Left ventricle myocardium inferior (tissue), 1 donor: ENCODE measurements around the gene TET2. TPM values are rescaled to one million over a fixed set of nuclear protein-coding genes. Genes with fewer than 3 reads are reported as not detected.

ENCODE experiments used
- DNase-seq: peaks from one replicate; pipeline ENCODE4 v3.0.0-alpha.2; 2020
- H3K27ac ChIP-seq: fragments of 200-600 bp; replicated peaks from 2 replicates; pipeline ENCODE4 v1.8.0; 2021
- H3K27me3 ChIP-seq: fragments of 200-600 bp; 2 replicates; pipeline ENCODE4 v1.8.0; 2021; ENCODE audit warnings: low read depth
- H3K36me3 ChIP-seq: fragments of 200-600 bp; 2 replicates; pipeline ENCODE4 v1.8.0; 2021
- H3K4me1 ChIP-seq: fragments of 200-600 bp; 2 replicates; pipeline ENCODE4 v1.8.0; 2021
- H3K4me3 ChIP-seq: fragments of 200-600 bp; 2 replicates; pipeline ENCODE4 v1.8.0; 2021; ENCODE audit warnings: mild to moderate bottlenecking, moderate library complexity
- H3K9me3 ChIP-seq: fragments of 200-600 bp; replicated peaks from 2 replicates; pipeline ENCODE4 v1.8.0; 2021
- intact Hi-C: fragments of 100-400 bp; cut with micrococcal nuclease; formaldehyde crosslinking; loops from one replicate; pipeline ENCODE4 v1.11.0; 2022
- total RNA-seq: library from RNA; stranded (reverse); fragmentation: NEBNext Ultra II Directional; extraction: Animal tissue kit (Norgen Biotek cat#: 25700); gene quantifications from one replicate; pipeline ENCODE4 v1.2.1, GENCODE V29; 2021
- TF ChIP-seq, protein P1 (sequence below): fragments of 200-600 bp; IDR thresholded peaks from 2 replicates; pipeline ENCODE4 v1.8.0; 2021; ENCODE audit warnings: antibody characterized with exemption, mild to moderate bottlenecking, borderline replicate concordance
- donor health status: DM: no; HTN: yes; CAD: no; lungs with severe emphysema.

The TET2 gene
- total RNA-seq, 1 donor from 2014 or later: 11.9 TPM

DNA sequence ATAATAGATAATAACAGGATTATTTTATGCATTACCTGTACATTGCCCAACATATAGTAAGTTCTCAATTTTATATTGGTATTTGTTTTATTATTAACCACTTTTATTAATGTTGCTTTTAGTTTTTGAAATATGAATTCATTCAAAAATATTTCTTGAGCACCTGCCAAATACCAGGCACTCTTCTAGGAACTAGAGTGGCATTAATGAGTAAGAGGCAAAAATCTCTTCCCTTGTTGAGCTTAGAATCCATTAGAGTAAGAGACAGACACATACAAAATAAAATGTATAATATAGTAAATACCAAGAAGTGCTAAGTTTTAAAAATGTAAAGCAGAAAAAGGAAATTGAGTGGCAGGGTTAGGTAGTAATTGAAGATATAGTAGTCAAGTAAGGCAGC, 45.8 kb downstream of the TET2 start:
- DNase-seq: no peak
- H3K4me3 ChIP-seq: peak overlapping the region; percentile 13
- TF ChIP-seq, protein P1, sequence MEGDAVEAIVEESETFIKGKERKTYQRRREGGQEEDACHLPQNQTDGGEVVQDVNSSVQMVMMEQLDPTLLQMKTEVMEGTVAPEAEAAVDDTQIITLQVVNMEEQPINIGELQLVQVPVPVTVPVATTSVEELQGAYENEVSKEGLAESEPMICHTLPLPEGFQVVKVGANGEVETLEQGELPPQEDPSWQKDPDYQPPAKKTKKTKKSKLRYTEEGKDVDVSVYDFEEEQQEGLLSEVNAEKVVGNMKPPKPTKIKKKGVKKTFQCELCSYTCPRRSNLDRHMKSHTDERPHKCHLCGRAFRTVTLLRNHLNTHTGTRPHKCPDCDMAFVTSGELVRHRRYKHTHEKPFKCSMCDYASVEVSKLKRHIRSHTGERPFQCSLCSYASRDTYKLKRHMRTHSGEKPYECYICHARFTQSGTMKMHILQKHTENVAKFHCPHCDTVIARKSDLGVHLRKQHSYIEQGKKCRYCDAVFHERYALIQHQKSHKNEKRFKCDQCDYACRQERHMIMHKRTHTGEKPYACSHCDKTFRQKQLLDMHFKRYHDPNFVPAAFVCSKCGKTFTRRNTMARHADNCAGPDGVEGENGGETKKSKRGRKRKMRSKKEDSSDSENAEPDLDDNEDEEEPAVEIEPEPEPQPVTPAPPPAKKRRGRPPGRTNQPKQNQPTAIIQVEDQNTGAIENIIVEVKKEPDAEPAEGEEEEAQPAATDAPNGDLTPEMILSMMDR: no peak
- H3K27ac ChIP-seq: peak overlapping the region; percentile 53
- no peaks in the 10 kb centered on the region for H3K27me3 ChIP-seq
- no peaks in the 10 kb centered on the region for H3K36me3 ChIP-seq
- H3K4me1 ChIP-seq: peaks cover 81% of the 10 kb centered on the region
- intact Hi-C loops: loop anchor here (10.0 kb wide), 1 partner anchor 48 kb away; the partner anchor contains the start of gene TET2
- no peaks in the 10 kb centered on the region for H3K9me3 ChIP-seq

DNA sequence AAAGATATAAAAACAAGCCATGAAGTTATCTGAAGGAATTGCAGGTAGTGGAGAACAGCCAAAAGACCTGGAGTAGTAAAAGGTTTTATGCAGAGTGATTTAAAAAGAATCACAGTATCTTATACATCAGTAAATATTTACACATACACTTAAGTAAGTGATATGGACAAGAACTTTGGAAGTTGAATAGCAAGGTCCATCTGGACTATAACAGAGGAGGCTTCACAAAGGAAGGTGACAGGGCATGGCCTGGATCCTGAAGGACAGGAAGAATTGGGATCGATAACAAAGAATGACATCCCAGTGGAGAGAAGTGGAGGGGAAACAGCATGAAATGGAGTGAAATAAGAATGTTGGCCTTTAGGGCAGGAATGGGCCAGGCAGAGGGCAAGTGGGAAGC, 46.2 kb downstream of the TET2 start:
- Histone ChIP-seq H3K36me3 (no peaks in the 10 kb centered on the region), H3K27ac (peak overlapping the region; percentile 53), H3K4me1 (peaks cover 83% of the 10 kb centered on the region), H3K4me3 (no peak overlapping the region), H3K9me3 (no peaks in the 10 kb centered on the region), H3K27me3 (no peaks in the 10 kb centered on the region)
- no peak for DNase-seq
- intact Hi-C loops: loop anchor here (10.0 kb wide), 1 partner anchor 48 kb away; the partner anchor contains the start of gene TET2
- TF ChIP-seq, protein P1: no peak

GRCh38 chr4:105193536-105193935, 46.9 kb downstream of the TET2 start:
- Histone ChIP-seq H3K27me3 (no peaks in the 10 kb centered on the region), H3K4me1 (peaks cover 86% of the 10 kb centered on the region), H3K36me3 (no peaks in the 10 kb centered on the region), H3K4me3 (no peak overlapping the region), H3K9me3 (no peaks in the 10 kb centered on the region), H3K27ac (no peak overlapping the region)
- no peak for DNase-seq
- TF ChIP-seq, protein P1: no peak
- intact Hi-C loops: loop anchor here (10.0 kb wide), 1 partner anchor 49 kb away; the partner anchor contains the start of gene TET2

GRCh38 chr4:105194328-105195231, 47.9 kb downstream of the TET2 start:
- H3K4me1 ChIP-seq: peaks cover 81% of the 10 kb centered on the region
- no peak overlapping the region for H3K27ac ChIP-seq
- TF ChIP-seq, protein P1: no peak
- no peak for DNase-seq
- no peaks in the 10 kb centered on the region for H3K9me3 ChIP-seq
- H3K36me3 ChIP-seq: no peaks in the 10 kb centered on the region
- no peaks in the 10 kb centered on the region for H3K27me3 ChIP-seq
- no peak overlapping the region for H3K4me3 ChIP-seq
- intact Hi-C loops: loop anchor here (10.0 kb wide), 1 partner anchor 50 kb away; the partner anchor contains the start of gene TET2

DNA sequence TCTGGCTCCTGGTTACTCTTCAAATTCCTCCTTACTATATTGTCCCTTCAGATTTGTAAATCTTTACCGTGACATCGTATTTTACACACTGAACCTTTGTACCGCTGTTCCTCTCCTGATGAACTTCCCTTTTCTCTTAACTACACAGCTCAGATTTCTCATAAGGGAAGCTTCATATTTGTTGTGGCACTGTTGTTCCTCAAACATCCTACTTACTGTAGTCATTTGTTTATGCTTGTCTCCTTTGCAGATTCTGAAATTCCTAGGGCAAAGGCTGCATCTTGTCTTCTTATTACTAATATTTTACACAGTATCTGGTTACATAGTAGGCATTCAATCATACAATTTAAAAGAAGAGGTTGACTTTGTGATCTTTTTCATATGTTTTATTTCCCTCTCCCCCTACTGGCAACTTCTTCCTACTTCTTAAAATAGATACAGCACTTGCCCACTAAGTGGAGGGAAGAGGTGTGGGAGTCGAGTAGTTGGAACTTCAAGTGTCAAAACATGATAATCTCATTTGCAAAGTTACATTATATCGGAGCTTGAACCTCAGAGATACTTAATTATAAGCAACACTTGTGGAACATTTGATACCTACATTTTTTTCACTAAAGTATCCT, 50.0 kb downstream of the TET2 start:
- peaks cover 65% of the 10 kb centered on the region for H3K4me1 ChIP-seq
- peak overlapping the region; percentile 10 for H3K27ac ChIP-seq
- intact Hi-C loops: loop anchor here (10.0 kb wide), 1 partner anchor 52 kb away; the partner anchor contains the start of gene TET2

More for the DNA sequence above, 50.0 kb downstream of the TET2 start:
- Histone ChIP-seq H3K36me3 (no peaks in the 10 kb centered on the region), H3K9me3 (no peaks in the 10 kb centered on the region), H3K4me3 (no peak overlapping the region), H3K27me3 (no peaks in the 10 kb centered on the region)
- TF ChIP-seq, protein P1: peak; percentile 44
- DNase-seq: no peak
